GM21786 (cell line): ENCODE results near the gene COL1A1.

ENCODE experiments used
- ATAC-seq: cut with Tn5 transposase; IDR thresholded peaks from one replicate; pipeline ENCODE4 v1.9.1; 2021; ENCODE audit not compliant: unreplicated experiment

The COL1A1 gene

GRCh38 chr17:50200457-50201275, 765 bp downstream of the COL1A1 start:
- peak; percentile 59 for ATAC-seq

DNA sequence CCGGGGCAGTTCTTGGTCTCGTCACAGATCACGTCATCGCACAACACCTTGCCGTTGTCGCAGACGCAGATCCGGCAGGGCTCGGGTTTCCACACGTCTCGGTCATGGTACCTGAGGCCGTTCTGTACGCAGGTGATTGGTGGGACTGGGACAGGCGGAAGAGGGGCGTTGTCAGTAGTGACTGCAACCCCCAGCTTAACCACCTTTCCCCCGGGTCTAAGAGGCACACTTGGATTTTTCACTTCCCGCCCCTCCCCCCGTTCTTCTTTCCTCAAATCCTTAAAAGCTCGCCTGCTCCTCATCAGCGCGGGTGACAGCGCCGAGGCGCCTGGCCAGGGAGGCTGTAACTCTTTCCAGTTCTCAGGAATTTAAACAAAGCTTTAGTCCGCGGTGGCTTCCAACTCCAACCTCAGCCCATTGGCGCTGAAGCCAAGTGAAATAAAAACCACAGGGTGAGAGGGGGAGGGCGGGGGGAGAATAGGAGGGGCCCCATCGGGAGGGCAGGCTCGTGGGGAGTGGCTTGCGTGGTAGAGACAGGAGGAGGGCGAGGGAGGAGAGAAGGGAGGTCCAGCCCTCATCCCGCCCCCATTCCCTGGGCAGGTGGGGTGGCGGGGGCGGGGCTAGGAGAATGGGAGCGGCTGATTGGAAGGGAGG, 1.5 kb downstream of the COL1A1 start:
- peak; percentile 18 for ATAC-seq

- no peak for ATAC-seq
These were observed 2.1 kb downstream of the COL1A1 start for GRCh38 chr17:50199211-50199802.

- no peak for ATAC-seq
These were observed 3.3 kb downstream of the COL1A1 start for GRCh38 chr17:50198026-50198669.

DNA sequence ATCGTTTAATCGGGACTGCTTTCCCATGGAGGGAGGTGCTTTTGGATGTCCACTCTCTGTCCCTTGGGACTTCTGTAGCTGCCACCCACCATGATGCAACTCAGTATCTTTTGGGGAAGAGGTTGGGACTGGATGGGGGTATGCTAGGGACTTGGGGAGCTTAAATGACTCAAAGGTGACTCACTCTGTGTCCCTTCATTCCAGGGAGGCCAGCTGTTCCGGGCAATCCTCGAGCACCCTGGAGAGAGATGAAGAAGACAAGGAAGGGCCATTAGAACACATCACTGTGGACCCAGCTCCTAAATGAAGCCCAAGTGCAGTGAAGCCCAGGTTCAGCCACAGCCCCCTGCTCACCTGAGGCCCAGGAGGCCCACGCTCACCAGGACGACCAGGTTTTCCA, 4.6 kb downstream of the COL1A1 start:
- no peak for ATAC-seq

DNA sequence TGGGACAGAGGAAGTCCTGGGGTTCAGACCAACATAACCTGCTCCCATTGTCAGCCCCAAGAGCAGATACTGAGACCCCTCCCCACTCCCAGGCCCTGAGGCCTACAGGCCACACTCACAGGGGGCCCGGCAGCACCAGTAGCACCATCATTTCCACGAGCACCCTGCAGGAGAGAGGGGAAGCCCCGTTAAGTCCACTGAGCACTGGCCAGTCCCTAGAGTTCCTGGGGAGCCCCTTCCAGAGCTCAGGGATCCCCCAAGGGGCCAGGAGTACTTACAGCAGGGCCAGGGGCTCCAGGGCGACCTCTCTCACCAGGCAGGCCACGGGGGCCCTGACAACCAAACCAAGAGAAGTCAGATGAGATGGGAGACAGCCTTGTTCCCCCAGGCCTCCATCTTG, 5.4 kb downstream of the COL1A1 start:
- no peak for ATAC-seq

DNA sequence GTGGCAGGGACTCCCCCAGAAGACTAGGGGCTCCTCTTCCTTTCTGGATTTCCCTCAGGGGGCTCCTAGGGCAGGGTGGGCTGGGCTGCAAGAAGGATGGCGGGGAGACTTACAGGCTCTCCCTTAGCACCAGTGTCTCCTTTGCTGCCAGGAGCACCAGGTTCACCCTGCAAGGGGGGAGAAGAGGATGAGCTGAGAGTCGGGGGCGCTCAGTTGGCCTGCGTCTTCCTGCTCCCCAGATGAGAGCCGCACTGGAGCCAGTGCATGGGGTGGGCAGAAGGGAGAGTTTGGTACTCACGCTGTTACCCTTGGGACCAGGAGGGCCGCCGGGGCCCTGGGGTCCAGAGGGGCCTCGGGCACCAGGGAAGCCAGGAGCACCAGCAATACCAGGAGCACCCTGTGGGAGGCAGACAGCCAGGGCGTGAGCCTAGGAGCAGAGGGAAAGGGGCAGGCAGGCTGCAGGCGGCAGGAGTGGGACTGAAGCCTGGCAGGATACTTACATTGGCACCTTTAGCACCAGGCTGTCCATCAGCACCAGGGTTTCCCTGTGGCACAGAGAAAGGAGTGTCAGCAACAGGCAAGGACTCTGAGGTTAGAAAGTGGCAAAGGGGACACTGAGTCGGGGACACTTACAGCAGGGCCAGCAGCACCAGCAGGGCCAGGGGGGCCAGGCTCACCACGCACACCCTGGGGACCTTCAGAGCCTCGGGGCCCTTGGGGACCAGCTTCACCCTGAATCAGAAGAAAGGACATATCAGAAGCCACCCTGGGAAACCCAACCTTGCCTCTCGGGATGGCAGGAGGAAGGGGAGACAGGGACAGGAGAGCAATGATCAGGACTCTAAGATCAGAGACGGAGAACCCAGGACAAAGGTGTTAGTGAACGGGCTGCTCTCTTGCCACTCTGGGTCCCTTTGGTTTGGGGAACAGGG, 6.2 kb downstream of the COL1A1 start:
- no peak for ATAC-seq

- no peak for ATAC-seq
These were observed 7.1 kb downstream of the COL1A1 start for GRCh38 chr17:50194140-50194933.

- ATAC-seq = no peak
These were observed 8.7 kb downstream of the COL1A1 start for GRCh38 chr17:50192618-50193291.

- ATAC-seq = no peak
These were observed 9.2 kb downstream of the COL1A1 start for GRCh38 chr17:50192144-50192617.

DNA sequence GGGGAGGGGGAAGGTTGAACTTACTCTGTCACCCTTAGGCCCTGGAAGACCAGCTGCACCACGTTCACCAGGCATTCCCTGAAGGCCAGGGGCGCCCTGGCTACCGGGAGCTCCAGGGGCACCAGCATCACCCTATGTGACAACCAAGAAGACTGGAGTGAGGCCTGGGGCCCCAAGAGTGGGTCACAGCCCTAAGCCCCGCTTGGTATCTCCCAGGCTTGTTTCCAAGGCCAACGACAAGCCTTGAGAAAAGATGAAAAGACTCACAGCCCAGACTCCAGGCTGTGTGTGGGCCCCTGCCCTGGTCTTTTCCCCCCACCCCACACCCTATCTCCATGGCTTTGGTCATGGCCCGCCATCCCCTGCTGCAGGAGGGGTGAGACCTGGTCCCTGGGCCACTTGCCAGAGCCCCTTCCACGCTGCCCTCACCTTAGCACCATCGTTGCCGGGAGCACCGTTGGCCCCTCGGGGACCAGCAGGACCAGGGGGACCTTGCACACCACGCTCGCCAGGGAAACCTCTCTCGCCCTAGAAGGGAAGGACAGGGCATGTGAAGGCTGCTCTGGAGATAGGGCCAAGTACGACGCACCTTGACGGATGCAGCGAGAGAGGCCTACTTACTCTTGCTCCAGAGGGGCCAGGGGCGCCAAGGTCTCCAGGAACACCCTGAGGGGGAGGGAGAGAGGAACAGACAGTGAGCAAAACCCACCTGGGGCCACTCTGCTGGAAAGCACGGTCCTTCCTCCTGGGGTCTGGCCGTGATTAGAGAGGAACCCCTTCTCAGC, 9.9 kb downstream of the COL1A1 start:
- ATAC-seq = no peak

GRCh38 chr17:50190603-50191358, 10.7 kb downstream of the COL1A1 start:
- ATAC-seq = no peak

DNA sequence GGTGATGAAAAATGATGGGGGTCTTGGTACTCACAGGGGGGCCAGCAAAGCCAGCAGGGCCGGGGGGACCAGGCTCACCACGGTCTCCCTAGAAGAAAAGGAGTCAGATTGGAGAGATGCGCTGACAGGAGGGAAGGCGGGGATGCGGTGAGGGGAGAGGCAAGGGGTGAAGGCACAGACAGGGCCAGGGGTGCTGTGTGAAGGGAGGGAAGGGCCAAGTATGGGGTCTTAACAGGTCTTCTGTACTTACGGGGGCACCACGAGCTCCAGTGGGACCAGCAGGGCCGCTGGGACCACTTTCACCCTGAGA, 11.2 kb downstream of the COL1A1 start:
- ATAC-seq = no peak

- ATAC-seq = no peak
These were observed 11.7 kb downstream of the COL1A1 start for GRCh38 chr17:50189550-50190292.

- ATAC-seq = no peak
These were observed 12.4 kb downstream of the COL1A1 start for GRCh38 chr17:50188921-50189549.

- no peak for ATAC-seq
These were observed 12.9 kb downstream of the COL1A1 start for GRCh38 chr17:50188531-50188920.
